ENCODE measurements around the gene HIGD1C. TPM values are rescaled to one million over a fixed set of nuclear protein-coding genes. Genes with fewer than 3 reads are reported as not detected.
"Not testable (repeated sequence)": the region's sequence is repeated elsewhere in the genome, so short reads cannot be mapped to it uniquely, and the experiment has no call there.

Gene HIGD1C
- polyA plus RNA-seq, 1 experiment = not detected

GRCh38 chr12:50927356-50927755 lies 25.0 kb upstream of the HIGD1C start:
- no peaks in the 10 kb centered on the region for H3K36me3 ChIP-seq (ENCODE audit: control insufficient read depth, insufficient read depth, low read length)
- DNase-seq (ENCODE audit: low read depth) = no peak
- no peaks in the 10 kb centered on the region for H3K27me3 ChIP-seq (ENCODE audit: control insufficient read depth, insufficient read depth, low read length)
- TF ChIP-seq CTCF (IDR thresholded peaks at IDR 0.05; ENCODE audit: insufficient read depth, low read depth, low read length) = no peak
- H3K4me3 ChIP-seq (ENCODE audit: low read depth, low read length) = no peak overlapping the region
- CTCF ChIA-PET = interaction anchor here (0.6 to 1.4 kb wide), 2 partner anchors 13 to 60 kb away, joined by 3 read pairs; no protein-coding TSS in a partner anchor
- POLR2A ChIA-PET = no interaction called here

- no peak for TF ChIP-seq CTCF (IDR thresholded peaks at IDR 0.05; ENCODE audit: insufficient read depth, low read depth, low read length)
- Histone ChIP-seq H3K36me3 (ENCODE audit: control insufficient read depth, insufficient read depth, low read length) (no peaks in the 10 kb centered on the region), H3K27me3 (ENCODE audit: control insufficient read depth, insufficient read depth, low read length) (no peaks in the 10 kb centered on the region), H3K4me3 (ENCODE audit: low read depth, low read length) (no peak overlapping the region)
- CTCF ChIA-PET = interaction anchor here (1.4 kb wide), 1 partner anchor 59 kb away, joined by 3 read pairs; no protein-coding TSS in a partner anchor
- POLR2A ChIA-PET = no interaction called here
- DNase-seq (ENCODE audit: low read depth) = no peak
These were observed 24.5 kb upstream of the HIGD1C start for GRCh38 chr12:50927766-50928224.

GRCh38 chr12:50928392-50928791 lies 24.0 kb upstream of the HIGD1C start:
- DNase-seq (ENCODE audit: low read depth) = no peak
- POLR2A ChIA-PET = no interaction called here
- Histone ChIP-seq H3K4me3 (ENCODE audit: low read depth, low read length) (no peak overlapping the region), H3K36me3 (ENCODE audit: control insufficient read depth, insufficient read depth, low read length) (no peaks in the 10 kb centered on the region), H3K27me3 (ENCODE audit: control insufficient read depth, insufficient read depth, low read length) (no peaks in the 10 kb centered on the region)
- TF ChIP-seq CTCF (IDR thresholded peaks at IDR 0.05; ENCODE audit: insufficient read depth, low read depth, low read length) = no peak
- CTCF ChIA-PET = interaction anchor here (0.9 kb wide), 1 partner anchor 103 kb away, joined by 3 read pairs; no protein-coding TSS in a partner anchor

GRCh38 chr12:50929831-50930230 lies 22.5 kb upstream of the HIGD1C start:
- TF ChIP-seq CTCF (IDR thresholded peaks at IDR 0.05; ENCODE audit: insufficient read depth, low read depth, low read length) = no peak
- POLR2A ChIA-PET = no interaction called here
- CTCF ChIA-PET = no interaction called here

GRCh38 chr12:50930477-50930876 lies 21.9 kb upstream of the HIGD1C start:
- DNase-seq (ENCODE audit: low read depth); H3K4me3 ChIP-seq (ENCODE audit: low read depth, low read length); H3K36me3 ChIP-seq (ENCODE audit: control insufficient read depth, insufficient read depth, low read length); POLR2A ChIA-PET; H3K27me3 ChIP-seq (ENCODE audit: control insufficient read depth, insufficient read depth, low read length): not testable (repeated sequence)
- CTCF ChIA-PET = interaction anchor here (1.1 kb wide), 1 partner anchor 57 kb away, joined by 3 read pairs; no protein-coding TSS in a partner anchor

More at GRCh38 chr12:50929831-50930230, 22.5 kb upstream of the HIGD1C start:
- no peak overlapping the region for H3K4me3 ChIP-seq (ENCODE audit: low read depth, low read length)
- DNase-seq (ENCODE audit: low read depth) = no peak
- no peaks in the 10 kb centered on the region for H3K36me3 ChIP-seq (ENCODE audit: control insufficient read depth, insufficient read depth, low read length)
- no peaks in the 10 kb centered on the region for H3K27me3 ChIP-seq (ENCODE audit: control insufficient read depth, insufficient read depth, low read length)

- Histone ChIP-seq H3K4me3 (ENCODE audit: low read depth, low read length) (no peak overlapping the region), H3K36me3 (ENCODE audit: control insufficient read depth, insufficient read depth, low read length) (no peaks in the 10 kb centered on the region), H3K27me3 (ENCODE audit: control insufficient read depth, insufficient read depth, low read length) (no peaks in the 10 kb centered on the region)
- DNase-seq (ENCODE audit: low read depth) = no peak
- POLR2A ChIA-PET = no interaction called here
- CTCF ChIA-PET = no interaction called here
- no peak for TF ChIP-seq CTCF (IDR thresholded peaks at IDR 0.05; ENCODE audit: insufficient read depth, low read depth, low read length)
These were observed 19.5 kb upstream of the HIGD1C start for GRCh38 chr12:50932787-50933280.

Data from BJ (cell line).